Astrocyte of the hippocampus (primary cell): ENCODE measurements around the gene HNRNPH3.
"Not testable (repeated sequence)": the region's sequence is repeated elsewhere in the genome, so short reads cannot be mapped to it uniquely, and the experiment has no call there.

Experiments used
- DNase-seq: peaks from one replicate; pipeline ENCODE4 v3.0.0; 2011; ENCODE audit warnings: low read depth, low spot score

Gene HNRNPH3, protein sequence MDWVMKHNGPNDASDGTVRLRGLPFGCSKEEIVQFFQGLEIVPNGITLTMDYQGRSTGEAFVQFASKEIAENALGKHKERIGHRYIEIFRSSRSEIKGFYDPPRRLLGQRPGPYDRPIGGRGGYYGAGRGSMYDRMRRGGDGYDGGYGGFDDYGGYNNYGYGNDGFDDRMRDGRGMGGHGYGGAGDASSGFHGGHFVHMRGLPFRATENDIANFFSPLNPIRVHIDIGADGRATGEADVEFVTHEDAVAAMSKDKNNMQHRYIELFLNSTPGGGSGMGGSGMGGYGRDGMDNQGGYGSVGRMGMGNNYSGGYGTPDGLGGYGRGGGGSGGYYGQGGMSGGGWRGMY

DNA sequence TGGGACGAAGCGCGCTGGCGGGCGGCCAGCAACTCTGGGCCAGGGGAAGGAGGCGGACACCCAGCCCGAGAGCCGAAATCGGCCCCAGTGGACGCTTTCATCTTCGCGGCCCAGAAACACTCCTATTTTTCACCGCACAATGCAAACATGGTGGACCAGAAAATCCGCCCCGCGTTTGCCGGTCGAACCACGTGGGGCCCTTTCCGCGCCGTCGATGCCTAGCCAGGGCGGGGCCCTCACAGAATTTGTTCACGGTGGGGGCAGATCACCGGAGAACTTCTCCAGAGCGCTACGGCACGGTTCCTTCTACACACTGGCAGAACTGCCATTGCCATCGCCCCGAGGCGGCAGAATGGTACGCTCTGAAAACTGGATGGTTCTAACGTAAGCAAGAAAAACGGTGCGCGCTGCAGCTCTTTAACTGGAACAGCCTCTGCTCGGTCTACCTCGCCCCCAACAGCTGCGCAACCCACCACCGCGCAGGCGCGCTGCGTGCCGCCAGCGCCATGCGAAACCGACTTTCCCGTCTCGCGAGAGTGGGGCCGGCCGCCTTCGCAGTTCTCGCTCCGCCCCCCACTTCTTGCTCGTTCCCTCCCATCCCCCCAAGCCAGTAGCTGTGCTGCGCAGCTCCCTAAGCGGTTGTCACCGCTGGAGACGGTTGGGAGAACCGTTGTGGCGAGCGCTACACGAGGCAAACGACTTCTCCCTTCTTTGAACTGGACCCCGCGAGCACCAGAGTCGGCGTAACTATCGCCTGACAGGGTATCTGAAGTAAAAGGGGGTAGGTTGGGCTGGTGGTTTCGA lies at the start of gene HNRNPH3:
TSS of gene HNRNPH3 (plus strand) at position 610 of the 804 bp plus-strand sequence. CDS start 5,158 bp downstream, outside the sequence.
- peak; percentile 100 for DNase-seq

DNA sequence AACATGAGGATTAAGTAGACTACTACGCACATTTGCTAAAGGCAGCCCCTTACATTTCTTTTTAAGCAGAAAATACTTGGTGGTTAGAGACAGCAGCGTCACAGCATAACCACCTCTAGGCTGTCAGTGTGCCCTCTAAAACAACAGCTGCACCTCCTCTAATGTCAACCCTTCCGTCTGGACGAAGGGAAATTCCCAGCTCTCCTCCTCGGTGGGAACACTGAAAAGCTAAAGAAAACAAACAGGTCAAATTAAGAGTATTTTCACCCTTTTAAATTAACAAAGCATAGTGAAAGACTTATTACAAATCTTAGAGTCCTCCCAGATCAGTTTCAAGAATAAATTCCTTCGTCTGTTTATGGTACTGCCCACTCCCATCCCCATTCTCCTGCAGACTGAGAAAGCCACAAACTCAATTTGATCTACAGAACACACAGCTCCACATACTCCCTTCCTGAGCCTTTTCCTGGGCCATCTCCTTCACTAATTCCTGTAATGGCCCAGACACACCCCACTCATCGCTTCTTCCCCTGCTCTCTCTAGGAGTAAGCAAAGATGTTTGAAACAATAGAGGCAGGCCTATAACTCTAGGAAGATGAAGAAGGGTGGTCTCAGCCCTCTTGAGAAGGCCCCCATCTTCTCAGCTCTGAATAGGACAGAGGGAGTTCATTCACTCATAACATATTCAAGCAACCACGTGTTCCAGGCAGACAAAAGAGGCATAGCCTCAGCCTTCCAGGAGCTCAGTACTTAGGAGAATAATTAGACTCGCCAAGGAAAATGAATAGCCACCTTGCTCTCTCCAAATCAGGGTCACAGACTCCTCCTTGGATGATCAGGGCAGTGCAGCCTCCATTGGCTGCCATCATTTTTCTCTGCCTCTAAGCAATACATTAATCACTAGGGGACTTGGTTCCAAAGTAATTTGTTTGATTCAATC lies 47.5 kb upstream of the HNRNPH3 start:
- peak; percentile 38 for DNase-seq

DNA sequence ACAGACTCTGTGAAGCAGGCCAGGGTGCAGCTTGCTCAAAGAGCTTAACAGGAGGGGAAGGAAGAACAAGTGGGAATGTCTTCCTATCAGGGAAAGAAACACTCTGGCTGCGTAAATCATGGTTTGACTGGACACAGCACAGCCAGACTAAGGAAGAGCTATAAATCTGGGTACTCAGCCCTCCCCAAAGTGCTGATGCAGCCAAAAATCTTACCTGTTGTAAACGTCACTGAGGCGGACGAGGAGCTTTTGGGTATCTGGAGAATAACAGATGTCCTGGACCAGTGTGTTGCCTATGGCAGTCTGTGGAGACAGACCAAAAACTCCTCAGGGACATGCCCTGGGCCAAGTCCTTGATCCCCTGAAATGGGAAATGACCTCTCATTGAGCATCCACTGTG lies 43.1 kb upstream of the HNRNPH3 start:
- DNase-seq: no peak

DNA sequence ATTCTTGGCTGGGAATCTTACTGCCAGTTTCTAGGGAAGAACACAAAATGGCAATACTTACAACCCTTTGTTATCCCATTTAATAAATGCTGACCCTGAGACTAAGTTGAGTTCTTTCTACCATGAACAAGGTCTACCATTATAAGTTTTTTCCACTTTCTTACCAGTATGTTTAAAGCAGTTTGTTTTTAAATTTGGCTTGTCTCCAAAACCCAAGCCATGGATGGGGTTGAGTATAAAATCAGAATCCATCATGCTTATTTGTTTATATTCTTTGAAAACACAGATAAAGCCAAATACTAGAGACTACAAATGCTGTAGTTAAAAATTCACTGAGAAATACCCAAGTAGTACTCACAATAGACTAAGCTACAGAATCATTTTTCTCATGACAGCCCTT lies 41.1 kb upstream of the HNRNPH3 start:
- no peak for DNase-seq

DNA sequence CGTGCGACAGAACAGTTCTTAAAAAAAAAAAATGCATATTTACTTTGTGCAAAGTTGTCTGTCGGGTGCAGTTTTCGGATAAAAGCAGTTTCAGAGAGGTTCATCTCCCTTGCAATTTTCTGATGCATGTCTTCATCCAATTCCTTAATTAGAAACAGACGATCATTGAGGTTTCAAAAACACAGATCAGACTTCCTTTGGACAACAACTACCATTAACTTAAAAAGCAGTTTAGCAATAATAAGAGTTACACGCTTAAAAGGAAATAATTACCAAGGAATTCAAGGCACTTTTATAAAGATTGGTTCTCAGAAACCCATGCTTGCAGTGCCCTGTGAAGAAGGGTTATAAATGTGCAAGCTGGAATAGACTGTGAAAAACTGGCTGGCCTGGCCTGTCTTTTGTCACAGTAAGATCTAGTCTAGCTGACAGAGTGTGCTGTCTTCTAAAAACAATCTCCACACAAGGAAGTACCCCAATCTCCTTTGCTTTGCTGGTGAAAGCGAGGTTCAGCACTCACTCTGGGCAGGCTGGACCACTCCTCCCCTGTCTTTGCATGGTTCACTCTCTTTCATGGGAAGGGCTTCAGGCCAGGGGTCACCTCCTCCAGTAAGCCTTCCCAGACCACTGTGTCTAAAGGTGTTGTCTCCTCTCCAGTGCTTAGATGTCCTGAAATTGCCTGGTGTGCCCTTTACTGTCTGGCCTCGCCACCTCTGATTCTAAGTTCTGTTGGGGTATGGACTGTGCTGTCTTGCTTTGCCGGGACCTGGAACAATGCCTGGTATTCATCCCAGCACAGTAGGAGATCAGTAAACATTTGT lies 34.8 kb upstream of the HNRNPH3 start:
- DNase-seq: no peak

DNA sequence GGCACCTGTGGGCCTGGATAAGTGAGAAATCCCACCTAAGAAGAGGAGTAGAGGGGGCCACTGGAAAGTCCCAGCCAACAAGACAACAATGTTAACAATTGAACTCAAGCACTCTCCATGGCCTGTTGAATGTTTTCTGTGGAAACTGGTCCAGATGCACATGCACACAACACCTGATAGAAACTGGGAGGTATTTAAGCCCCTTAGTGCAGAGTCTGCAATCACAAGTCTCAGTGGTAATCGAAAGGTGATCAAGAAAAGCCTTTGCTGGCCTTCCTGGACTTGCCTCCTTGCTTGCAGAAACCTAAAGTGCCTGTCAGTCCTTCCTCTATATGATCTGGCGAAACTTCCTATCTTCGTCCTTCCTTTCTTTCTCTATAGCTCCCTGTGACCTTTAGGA lies 30.6 kb upstream of the HNRNPH3 start:
- DNase-seq: no peak

DNA sequence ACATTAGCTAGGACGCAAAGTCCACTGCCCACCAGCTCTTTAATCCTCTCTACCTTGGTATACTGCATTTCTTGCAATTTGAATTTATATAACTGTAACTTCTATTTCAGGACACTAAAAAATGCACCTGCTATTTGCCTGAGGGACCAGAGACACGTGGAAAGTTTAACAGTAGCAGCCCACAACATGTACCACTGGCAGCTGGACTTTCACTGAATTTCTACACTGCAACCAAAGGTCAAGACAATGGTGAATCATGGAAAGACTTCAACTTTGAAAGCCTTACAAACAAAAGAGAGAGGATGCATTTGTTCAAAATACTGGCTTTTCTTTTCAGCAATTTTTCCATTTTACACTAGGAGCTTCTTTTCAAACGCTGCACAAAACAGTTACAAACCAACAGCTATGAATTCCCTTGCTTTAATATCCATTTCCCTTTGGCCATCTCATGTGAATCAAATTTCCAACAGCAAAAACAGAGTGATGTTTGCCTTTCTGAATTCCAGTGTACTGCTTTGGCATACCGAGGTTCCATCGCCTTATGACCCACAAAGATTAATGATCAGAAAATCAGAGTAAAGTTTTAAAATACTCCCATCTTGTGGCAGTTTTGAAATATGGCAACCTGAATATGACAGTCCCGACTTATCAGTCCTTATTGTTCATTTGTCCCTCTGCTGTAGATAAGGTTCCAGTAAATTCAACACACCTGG lies 29.9 kb upstream of the HNRNPH3 start:
- peak; percentile 63 for DNase-seq

DNA sequence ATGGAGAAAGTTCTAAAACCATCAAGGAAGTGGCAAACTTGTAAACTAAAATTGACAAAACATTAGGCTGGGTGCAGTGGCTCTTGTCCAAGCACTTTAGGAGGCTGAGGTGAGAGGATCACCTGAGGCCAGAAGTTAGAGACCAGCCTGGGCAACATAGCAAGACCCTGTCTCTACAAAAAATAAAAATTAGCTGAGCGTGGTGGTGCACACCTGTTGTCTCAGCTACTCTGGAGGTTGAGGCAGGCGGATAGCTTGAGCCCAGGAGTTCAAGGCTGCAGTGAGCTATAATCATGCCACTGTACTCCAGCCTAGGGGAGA lies 29.4 kb upstream of the HNRNPH3 start:
- DNase-seq: no peak

DNA sequence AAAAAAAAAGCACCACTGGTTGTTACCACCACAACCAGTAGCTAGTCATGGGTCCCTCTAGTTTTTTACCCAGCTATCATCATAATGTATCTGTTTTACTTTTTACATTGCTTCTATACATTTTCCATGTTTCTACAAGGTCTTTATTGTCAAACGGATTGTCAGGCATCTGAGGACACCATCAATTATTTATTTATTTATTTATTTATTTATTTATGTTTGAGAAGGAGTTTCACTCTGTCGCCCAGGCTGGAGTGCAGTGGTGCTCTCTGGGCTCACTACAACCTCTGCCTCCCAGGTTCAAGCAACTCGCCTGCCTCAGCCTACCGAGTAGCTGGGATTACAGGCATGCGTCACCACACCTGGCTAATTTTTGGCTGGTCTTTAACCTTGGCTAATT lies 29.0 kb upstream of the HNRNPH3 start:
- no peak for DNase-seq

DNA sequence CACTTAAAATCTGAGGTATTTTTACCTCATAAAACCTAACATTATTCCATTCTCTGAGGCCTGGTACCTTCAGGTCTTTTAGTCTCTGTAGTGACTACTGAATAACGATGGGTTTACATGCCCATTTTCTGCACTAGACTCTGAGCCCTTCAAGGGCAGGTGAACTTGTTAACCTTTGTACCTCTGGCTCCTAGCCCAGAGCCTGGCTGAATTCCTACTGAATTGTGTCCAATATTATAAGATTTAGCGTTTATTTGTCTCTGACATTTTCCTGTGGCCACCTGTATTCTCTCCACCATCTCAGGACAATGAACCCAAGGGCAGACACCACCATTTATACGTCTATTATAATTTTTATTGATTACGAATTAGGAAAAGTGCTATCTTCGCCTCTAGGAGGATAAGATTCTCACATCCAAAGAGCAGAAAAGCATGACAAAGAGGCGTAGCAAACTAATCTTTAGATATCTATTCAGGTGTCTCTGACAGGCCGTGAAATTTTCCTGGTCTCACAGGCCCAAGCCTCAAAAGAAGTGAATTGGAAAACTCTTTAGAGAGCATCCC lies 27.9 kb upstream of the HNRNPH3 start:
- DNase-seq: no peak

DNA sequence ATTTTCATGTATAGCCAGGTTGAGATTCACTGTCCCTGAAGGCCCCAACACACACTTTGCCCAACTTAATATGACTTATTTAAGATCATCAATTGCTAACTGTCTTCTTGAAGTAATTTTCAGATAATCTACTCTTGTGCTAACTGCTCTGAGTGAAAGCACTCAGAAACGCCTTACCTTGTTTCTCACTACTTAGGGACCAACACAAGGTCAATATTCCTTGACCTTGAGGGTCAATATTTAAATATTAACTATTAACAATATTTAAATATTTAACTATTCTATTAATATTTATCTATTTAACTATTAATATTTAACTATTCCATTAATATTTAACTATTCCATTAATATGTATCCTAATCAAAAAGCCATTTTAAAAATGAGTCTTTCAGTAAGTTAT lies 26.0 kb upstream of the HNRNPH3 start:
- DNase-seq: no peak

DNA sequence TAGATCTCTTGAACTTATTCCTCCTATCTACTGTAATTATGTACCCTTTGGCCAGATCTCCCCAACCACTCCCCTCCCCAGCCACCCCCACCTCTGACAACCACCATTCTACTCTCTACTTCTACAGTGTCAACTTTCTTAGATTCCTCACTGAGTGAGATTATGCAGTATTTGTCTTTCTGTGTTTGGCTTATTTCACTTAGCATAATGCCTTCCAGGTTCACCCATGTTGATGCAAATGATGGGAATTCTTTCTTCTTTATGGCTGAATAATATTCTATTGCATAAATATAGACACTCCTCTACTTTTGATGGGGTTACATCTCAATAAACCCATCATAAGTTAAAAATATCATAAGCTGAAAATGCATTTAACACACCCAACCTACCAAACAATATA lies 21.3 kb upstream of the HNRNPH3 start:
- no peak for DNase-seq

DNA sequence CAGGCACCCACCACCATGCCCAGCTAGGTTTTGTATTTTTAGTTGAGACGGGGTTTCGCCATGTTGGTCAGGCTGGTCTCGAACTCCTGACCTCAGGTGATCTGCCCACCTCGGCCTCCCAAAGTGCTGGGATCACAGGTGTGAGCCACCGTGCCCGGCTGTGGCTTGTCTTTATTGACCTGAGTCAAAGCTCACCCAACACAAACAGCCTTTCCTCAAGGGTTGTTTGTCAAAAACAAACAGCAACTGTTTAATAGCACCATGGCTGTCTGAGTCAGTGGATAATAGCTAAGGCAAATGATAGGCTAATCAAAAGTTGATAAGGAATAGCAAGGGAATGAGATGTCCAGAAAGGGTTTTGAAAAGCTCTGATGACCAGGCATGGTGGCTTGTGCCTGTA lies 16.9 kb upstream of the HNRNPH3 start:
- not testable (repeated sequence) for DNase-seq

DNA sequence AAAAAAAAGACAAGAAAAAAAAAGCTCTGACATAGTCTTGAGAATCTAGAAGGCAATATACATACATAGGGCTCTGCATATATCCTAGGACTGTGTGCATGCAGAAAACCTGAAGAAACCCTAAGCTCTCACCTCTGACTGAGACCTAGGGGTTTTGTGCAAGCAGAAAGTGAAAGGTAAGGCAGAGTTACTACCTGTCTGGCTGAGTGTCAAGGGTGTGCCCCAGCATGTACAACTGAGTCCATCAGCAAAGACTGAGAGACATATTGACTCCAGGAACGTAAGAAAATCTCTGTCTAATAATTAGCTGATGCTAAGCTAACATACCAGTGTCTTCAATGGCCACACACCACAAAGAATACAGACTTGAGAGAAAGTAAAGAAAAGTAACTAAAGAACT lies 16.3 kb upstream of the HNRNPH3 start:
- no peak for DNase-seq

DNA sequence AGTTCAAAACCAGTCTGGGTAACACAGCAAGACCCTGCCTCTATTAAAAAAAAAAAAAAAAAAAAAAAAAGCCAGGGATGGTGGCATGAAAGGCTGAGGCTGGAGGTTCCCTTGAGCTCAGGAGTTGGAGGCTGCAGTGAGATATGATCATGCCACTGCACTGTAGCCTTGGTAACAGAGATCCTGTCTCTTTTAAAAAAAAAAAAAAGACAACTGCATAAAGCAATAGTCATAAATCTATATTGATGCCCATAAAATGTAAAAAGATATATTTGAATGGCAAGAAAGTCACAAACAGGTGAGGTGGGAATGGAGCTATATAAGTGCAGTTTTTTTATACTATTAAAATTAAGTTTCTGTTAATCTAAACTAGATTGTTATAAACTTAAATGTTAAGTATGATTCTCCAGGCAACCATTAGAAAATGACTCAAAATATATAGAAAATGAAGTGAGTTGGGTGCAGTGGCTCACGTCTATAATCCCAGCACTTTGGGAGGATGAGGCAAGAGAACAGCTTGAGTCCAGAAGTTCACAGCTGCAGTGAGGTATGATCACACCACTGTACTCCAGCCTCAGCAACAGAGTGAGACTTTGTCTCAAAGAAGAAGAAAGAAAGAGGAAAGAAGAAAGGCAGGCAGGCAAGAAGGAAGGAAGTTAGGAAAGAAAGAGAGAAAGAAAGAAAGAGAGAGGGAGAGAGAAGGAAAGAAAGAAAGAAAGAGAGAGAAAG lies 13.4 kb upstream of the HNRNPH3 start:
- no peak for DNase-seq

DNA sequence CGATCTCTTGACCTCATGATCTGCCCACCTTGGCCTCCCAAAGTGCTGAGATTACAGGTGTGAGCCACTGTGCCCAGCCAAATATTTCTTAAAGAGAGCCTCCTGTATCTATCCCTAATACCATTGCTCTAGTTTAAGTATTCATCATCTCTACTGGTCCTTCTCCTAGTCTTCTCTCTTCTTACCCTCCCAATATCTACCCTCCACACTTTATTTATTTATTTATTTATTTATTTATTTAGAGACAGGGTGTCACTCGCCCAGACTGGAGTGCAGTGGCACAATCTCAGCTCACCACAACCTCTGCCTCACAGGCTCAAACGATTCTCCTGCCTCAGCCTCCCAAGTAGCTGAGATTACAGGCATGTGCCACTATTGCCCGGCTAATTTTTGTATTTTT lies 7.5 kb upstream of the HNRNPH3 start:
- not testable (repeated sequence) for DNase-seq

DNA sequence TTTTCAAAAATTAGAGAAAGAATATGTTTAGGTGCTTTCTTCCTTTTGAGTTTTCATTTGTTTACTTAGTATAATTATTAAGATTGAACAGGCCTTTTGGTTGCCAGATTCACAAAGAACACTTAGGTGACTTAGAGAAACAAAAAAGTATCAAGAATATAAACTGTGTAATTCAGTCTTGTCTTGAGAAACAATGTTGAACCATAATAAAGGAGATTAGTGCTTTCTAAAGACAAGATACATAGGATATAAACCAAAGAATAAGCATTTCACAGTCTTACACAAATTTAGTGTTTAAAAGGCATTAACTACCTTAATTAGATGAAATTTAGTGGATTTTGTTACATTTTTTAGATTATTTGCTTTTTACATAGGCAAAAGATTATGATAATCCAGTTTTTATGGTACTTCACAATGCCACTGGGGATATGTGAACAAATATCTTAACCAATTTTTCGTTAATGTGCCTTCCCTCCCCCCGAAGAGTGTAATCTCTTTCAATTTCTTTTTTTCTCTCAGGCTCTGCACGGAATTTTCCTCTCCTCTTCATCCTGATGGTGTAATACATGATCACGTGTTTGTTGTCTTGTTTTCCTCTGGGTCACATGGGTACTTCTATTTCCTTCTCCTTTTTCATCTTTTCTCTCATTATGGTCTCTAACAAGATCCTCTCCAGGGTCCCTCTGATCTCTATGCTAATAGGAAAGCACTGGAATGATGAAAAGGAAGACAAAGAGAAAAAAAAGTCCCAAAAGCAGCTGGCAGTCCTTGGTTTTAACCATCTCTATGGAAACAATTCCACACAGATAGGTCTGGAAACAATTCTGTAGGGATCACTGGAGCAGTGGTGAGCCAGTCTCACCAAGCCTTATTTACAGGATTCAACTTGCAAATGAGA lies 3.7 kb upstream of the HNRNPH3 start:
- DNase-seq: peak; percentile 76

DNA sequence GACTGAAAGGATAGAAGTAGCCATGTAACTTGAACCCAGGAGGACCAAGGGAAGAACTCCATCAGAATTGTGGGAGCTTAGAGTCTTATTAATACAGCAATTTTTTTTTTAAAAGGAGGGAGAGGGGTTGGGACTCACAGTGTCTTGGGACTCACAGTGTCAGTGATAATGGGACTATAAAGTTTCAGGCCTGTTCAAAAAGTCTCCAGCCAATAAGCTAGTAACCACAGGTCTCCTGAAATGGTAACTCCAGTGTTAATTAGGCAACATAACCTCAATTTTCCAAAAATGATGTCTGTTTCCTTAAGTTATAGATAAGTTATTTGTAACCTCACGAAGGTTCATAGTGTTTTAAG lies 2.4 kb upstream of the HNRNPH3 start:
- no peak for DNase-seq
